Measurements from ENCODE around the gene LRBA. TPM values are rescaled to one million over a fixed set of nuclear protein-coding genes. Genes with fewer than 3 reads are reported as not detected.
A peak's percentile ranks its signal among the peaks of the same experiment; 100 is the strongest.

LRBA gene
- total RNA-seq, 1 donor from 2014 or later, result 28.2 TPM

DNA sequence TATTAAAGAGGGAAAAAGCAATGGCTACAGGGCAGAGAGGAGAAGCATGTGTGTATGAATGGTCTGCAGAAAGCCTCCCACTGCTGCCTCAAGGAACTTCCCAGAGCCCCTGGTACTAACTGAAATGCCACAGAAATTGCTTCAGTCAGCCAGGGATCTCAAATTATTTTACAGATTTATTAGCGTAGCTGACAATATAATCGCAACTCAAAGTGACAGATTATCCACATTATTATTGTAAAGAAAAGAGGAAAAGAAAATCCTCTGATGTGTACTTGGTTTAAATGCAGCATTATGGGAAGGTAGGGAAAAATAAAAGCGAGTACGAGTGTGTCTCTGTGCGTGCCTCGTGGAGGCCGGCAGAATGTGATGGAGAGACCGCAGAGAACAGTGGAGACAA lies 734.1 kb downstream of the LRBA start:
- Mint-ChIP-seq H3K9me3 (peaks cover 3% of the 10 kb centered on the region), H3K4me3 (no peak overlapping the region), H3K27me3 (ENCODE audit: low read depth) (no peaks in the 10 kb centered on the region), H3K4me1 (peaks cover 30% of the 10 kb centered on the region), H3K36me3 (ENCODE audit: low read depth) (peaks cover 27% of the 10 kb centered on the region), H3K27ac (ENCODE audit: unreplicated experiment) (peak overlapping the region; percentile 79)
- DNase-seq (ENCODE audit: low read depth, low spot score), result no peak
- TF ChIP-seq, protein P1, sequence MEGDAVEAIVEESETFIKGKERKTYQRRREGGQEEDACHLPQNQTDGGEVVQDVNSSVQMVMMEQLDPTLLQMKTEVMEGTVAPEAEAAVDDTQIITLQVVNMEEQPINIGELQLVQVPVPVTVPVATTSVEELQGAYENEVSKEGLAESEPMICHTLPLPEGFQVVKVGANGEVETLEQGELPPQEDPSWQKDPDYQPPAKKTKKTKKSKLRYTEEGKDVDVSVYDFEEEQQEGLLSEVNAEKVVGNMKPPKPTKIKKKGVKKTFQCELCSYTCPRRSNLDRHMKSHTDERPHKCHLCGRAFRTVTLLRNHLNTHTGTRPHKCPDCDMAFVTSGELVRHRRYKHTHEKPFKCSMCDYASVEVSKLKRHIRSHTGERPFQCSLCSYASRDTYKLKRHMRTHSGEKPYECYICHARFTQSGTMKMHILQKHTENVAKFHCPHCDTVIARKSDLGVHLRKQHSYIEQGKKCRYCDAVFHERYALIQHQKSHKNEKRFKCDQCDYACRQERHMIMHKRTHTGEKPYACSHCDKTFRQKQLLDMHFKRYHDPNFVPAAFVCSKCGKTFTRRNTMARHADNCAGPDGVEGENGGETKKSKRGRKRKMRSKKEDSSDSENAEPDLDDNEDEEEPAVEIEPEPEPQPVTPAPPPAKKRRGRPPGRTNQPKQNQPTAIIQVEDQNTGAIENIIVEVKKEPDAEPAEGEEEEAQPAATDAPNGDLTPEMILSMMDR (conservative IDR thresholded peaks at IDR 0.05), result no peak

DNA sequence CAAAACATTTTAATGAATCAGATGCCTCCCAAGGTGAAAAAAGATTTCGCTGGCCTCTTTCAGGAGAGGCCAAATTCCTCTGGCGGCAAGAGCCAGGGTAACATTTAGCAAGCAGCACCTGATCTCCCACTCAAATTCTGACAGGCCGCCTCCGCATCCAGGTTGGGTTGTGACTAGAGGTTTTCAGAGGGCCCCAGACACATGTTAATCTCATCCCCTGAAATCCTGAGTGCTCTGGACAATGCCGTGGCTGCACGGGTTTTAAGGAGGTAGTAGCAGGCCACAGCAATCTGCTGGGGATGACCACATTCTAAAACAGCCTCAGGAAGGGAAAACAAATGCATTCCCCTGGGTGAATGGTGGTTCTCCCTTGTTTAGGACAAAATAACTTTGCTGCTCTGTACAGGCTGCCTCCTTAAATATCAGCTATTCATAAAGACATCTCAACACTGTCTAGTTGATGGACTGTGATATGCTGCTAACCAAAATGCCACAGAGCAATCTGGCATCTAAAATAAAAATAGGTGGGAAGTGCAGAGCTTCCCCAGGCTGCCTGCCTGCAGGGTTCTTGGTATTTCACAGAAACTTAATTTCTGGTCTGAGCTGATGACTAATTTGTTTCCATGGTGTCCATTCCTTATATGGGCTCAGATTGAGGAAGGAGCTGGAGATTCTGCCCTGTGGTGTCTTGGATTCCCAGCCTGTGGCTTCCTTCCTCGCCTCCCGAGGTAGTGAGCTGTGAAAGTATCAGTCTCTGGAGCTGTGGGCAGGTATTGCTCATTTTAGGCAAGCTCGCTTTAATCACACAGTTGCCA lies 734.8 kb downstream of the LRBA start:
- Mint-ChIP-seq H3K27me3 (ENCODE audit: low read depth) (no peaks in the 10 kb centered on the region), H3K4me1 (peaks cover 27% of the 10 kb centered on the region), H3K4me3 (no peak overlapping the region), H3K9me3 (peaks cover 6% of the 10 kb centered on the region), H3K36me3 (ENCODE audit: low read depth) (peaks cover 31% of the 10 kb centered on the region), H3K27ac (ENCODE audit: unreplicated experiment) (peak overlapping the region; percentile 79)
- no peak for DNase-seq (ENCODE audit: low read depth, low spot score)
- TF ChIP-seq, protein P1 (conservative IDR thresholded peaks at IDR 0.05), result no peak

DNA sequence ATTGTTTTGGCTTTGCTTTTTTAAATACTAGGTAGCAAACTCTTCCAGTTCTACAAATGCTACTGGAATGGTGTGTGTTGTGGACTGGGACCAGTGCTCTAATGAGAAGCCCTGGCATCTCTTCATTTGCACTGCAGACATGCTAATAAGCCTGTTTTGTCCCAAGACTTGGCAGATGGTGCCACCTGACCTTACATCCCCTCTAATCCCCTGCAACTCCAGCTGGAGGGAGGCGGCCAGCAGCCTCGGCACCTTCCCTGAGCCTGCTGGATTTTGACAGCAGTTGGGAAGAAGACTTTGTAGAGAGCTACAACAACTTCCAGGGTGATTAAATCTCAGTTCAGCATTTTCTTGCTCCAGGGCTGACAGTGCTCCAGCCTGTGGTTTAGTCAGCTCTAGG lies 736.9 kb downstream of the LRBA start:
- peaks cover 48% of the 10 kb centered on the region for H3K36me3 Mint-ChIP-seq (ENCODE audit: low read depth)
- no peak for DNase-seq (ENCODE audit: low read depth, low spot score)

DNA sequence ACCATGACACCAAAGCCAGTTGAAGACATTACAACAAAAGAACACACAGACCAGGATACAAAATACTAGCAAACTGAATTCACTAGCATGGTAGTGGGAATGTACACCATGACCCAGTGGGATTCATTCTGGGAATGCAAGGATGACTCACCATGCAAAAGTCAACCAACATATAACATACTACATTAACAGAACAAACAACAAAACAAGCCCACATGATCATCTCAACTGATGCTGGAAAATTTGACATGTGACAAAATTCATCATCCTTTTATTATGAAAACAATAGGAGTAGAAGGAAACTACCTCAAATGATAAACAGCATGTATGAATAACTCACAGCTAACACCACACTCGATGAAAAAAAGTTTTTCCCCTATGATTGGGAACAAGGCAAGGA lies 746.6 kb downstream of the LRBA start:
- H3K4me3 Mint-ChIP-seq, result no peak overlapping the region
- H3K27me3 Mint-ChIP-seq (ENCODE audit: low read depth), result no peaks in the 10 kb centered on the region
- H3K36me3 Mint-ChIP-seq (ENCODE audit: low read depth), result peaks cover 69% of the 10 kb centered on the region
- no peak overlapping the region for H3K27ac Mint-ChIP-seq (ENCODE audit: unreplicated experiment)
- TF ChIP-seq, protein P1 (conservative IDR thresholded peaks at IDR 0.05), result no peak
- H3K4me1 Mint-ChIP-seq, result no peaks in the 10 kb centered on the region
- H3K9me3 Mint-ChIP-seq, result peaks cover 27% of the 10 kb centered on the region
- DNase-seq (ENCODE audit: low read depth, low spot score), result no peak

More for the DNA sequence above, 736.9 kb downstream of the LRBA start:
- Mint-ChIP-seq H3K4me1 (peaks cover 26% of the 10 kb centered on the region), H3K27me3 (ENCODE audit: low read depth) (no peaks in the 10 kb centered on the region), H3K27ac (ENCODE audit: unreplicated experiment) (no peak overlapping the region), H3K4me3 (no peak overlapping the region), H3K9me3 (peaks cover 19% of the 10 kb centered on the region)
- TF ChIP-seq, protein P1 (conservative IDR thresholded peaks at IDR 0.05), result no peak

DNA sequence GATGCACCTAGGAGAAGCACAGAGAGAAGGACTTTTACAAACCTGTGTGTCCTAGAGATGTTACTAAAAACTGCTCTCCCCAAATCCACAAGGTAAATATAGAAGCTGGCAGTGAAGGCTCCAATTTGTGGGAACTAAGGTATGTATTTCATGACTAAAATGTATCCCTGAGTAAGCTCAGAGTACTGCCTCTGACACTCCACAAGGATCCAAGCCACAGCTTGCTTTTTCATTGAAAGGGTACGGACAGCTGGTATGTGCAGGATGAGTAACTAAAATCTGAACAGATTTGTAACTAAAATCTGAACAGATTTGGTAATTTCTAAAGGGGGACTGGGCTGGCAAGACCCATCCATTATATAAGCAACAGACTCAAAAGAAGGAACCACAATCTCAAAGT lies 749.3 kb downstream of the LRBA start:
- Mint-ChIP-seq H3K36me3 (ENCODE audit: low read depth) (peaks cover 64% of the 10 kb centered on the region), H3K9me3 (peaks cover 14% of the 10 kb centered on the region), H3K4me1 (peaks cover 7% of the 10 kb centered on the region), H3K27ac (ENCODE audit: unreplicated experiment) (no peak overlapping the region), H3K4me3 (no peak overlapping the region), H3K27me3 (ENCODE audit: low read depth) (no peaks in the 10 kb centered on the region)
- no peak for DNase-seq (ENCODE audit: low read depth, low spot score)
- TF ChIP-seq, protein P1 (conservative IDR thresholded peaks at IDR 0.05), result no peak
